ENCODE data around the gene AMBN. TPM values are rescaled to one million over a fixed set of nuclear protein-coding genes. Genes with fewer than 3 reads are reported as not detected.

AMBN gene, protein sequence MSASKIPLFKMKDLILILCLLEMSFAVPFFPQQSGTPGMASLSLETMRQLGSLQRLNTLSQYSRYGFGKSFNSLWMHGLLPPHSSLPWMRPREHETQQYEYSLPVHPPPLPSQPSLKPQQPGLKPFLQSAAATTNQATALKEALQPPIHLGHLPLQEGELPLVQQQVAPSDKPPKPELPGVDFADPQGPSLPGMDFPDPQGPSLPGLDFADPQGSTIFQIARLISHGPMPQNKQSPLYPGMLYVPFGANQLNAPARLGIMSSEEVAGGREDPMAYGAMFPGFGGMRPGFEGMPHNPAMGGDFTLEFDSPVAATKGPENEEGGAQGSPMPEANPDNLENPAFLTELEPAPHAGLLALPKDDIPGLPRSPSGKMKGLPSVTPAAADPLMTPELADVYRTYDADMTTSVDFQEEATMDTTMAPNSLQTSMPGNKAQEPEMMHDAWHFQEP
- total RNA-seq (2016; rRNA removed; fragmentation: Illumina TruSeq; extraction: Trizol) (not detected in 2 replicates), polyA plus RNA-seq (2011; rRNA removed) (not detected in 2 replicates), polyA minus RNA-seq (2011; rRNA and poly(A)+ RNA removed; ENCODE audit: low replicate concordance) (not detected in 2 replicates), Bru-seq, nascent RNA (not detected), BruChase-seq, experiment 1, labeled RNA remaining after a 6-hour chase (not detected), BruChase-seq, experiment 2, labeled RNA remaining after a 2-hour chase (not detected)
- not detected in 2 replicates for total RNA-seq (2016; cell fraction: cytosol; rRNA removed; fragmentation: Illumina TruSeq; extraction: Trizol; ENCODE audit: low read depth)
- total RNA-seq (2016; cell fraction: insoluble cytoplasmic fraction; rRNA removed; fragmentation: Illumina TruSeq; extraction: Trizol), result not detected in 2 replicates
- not detected in 2 replicates for total RNA-seq (2016; cell fraction: membrane; rRNA removed; fragmentation: Illumina TruSeq; extraction: Trizol)
- not detected in 2 replicates for total RNA-seq (2016; cell fraction: nucleus; rRNA removed; fragmentation: Illumina TruSeq; extraction: Trizol)
- polyA plus RNA-seq (2011; cell fraction: cytosol; rRNA removed), result not detected in 2 replicates
- polyA plus RNA-seq (2011; cell fraction: nucleus; rRNA removed), result not detected in 2 replicates
- not detected in 2 replicates for polyA plus RNA-seq (2012)
- not detected in 2 replicates for polyA plus RNA-seq (2016; cell fraction: cytosol; fragmentation: Illumina TruSeq; extraction: Trizol; ENCODE audit: low read depth)
- not detected in 2 replicates for polyA plus RNA-seq (2016; cell fraction: insoluble cytoplasmic fraction; fragmentation: Illumina TruSeq; extraction: Trizol; ENCODE audit: low read depth)
- not detected in 2 replicates for polyA plus RNA-seq (2016; cell fraction: membrane; fragmentation: Illumina TruSeq; extraction: Trizol; ENCODE audit: low read depth)
- not detected in 2 replicates for polyA plus RNA-seq (2016; cell fraction: nucleus; fragmentation: Illumina TruSeq; extraction: Trizol; ENCODE audit: insufficient read depth, low read depth)
- not detected in 2 replicates for polyA minus RNA-seq (2011; cell fraction: cytosol; rRNA and poly(A)+ RNA removed)
- not detected in 2 replicates for polyA minus RNA-seq (2011; cell fraction: nucleus; rRNA and poly(A)+ RNA removed)
- long read RNA-seq, experiment 1, result 0 reads
- long read RNA-seq, experiment 2, result 0 reads

DNA sequence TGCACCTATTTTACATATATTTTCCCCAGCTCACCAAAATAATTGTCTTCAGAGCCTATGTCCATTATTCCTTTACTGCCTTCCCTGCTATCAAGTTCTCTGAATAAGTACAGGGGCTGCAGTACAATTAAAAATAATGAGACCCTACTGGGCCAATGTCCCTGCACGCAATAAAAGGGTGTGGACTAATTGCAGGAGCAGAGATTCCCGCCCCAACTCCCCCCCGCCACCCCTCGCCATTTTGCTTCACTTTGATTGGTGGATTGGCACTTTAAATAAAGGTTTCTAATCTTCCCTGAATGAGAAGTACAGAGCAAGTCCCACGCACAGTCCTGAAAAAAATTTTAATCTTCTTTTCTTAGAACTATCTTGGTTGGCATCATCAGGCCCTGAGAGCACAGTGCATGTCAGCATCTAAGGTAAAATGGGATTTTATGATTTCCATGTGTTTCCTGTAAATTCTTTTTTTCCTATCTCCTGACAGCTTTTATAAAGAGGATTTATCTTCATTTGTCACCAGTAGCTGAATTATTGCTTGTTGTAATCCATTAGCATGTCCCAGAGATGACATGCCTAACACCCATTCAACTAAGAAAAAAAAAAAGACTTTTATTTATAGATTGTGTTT is at the start of gene AMBN:
TSS of gene AMBN (plus strand) at position 302 of the 628 bp plus-strand sequence. CDS start at position 405, 103 bp downstream.
- Histone ChIP-seq H3K36me3 (replicated peaks in 1 of 2; ENCODE audit: control insufficient read depth in 1 of 2, insufficient read depth in 2 of 2, low read length in 2 of 2) (no peaks in the 10 kb centered on the region), H2AFZ (ENCODE audit: low read length) (no peak within 1 kb of the TSS), H3K4me2 (ENCODE audit: low read depth, low read length) (no peak within 1 kb of the TSS), H4K20me1 (ENCODE audit: insufficient read depth, low read length) (no peaks in the 10 kb centered on the region), H3K27ac (ENCODE audit: extremely low read length, insufficient read depth, low read length) (no peak within 1 kb of the TSS), H3K9me3 (ENCODE audit: low read length) (no peaks in the 10 kb centered on the region), H3K79me2 (ENCODE audit: insufficient read depth, low read length) (no peaks in the 10 kb centered on the region), H3K4me3 (replicated peaks in 1 of 3; ENCODE audit: insufficient read depth in 1 of 3, low read depth in 2 of 3, low read length in 3 of 3) (no peak within 1 kb of the TSS), H3K27me3 (ENCODE audit: control insufficient read depth in 1 of 2, insufficient read depth in 2 of 2, low read length in 2 of 2) (no peaks in the 10 kb centered on the region; a peak in 1 of 5 replicates), H3K4me1 (ENCODE audit: insufficient read depth, low read length) (no peaks in the 10 kb centered on the region), H3K9ac (ENCODE audit: insufficient read depth, low read depth, low read length) (no peak within 1 kb of the TSS)
- FAIRE-seq, result no peak
- CTCF ChIA-PET (ENCODE audit: low intra/inter-chr PET ratio, low total read pairs), result no interaction called here
- intact Hi-C loops (cut with micrococcal nuclease; ENCODE audit: unreplicated experiment) (no loop called here), in situ Hi-C loops (cut with HindIII; ENCODE audit: extremely low pct_ligation_motif_present, low pct_unique_long_range_greater_than_20kb) (no loop called here)
- 7% methylated on average over 5 of the region's 5 CpGs for WGBS (ENCODE audit: low lambda C conversion rate)
- ATAC-seq, result no peak
- POLR2A ChIA-PET, result no interaction called here
- BruUV-seq (replicated peaks), result no TSS peak
- DNase-seq (ENCODE audit: low spot score), result no peak
- TF ChIP-seq ESRRA (CRISPR knock-in tag; IDR thresholded peaks at IDR 0.05; ENCODE audit: low read depth), result no peak
- no peak for TF ChIP-seq REXO4 (CRISPR knock-in tag; IDR thresholded peaks at IDR 0.05; ENCODE audit: borderline replicate concordance)
- no peak for TF ChIP-seq RAD21 (CRISPR knock-in tag; IDR thresholded peaks at IDR 0.05)
- TF ChIP-seq, protein P1, sequence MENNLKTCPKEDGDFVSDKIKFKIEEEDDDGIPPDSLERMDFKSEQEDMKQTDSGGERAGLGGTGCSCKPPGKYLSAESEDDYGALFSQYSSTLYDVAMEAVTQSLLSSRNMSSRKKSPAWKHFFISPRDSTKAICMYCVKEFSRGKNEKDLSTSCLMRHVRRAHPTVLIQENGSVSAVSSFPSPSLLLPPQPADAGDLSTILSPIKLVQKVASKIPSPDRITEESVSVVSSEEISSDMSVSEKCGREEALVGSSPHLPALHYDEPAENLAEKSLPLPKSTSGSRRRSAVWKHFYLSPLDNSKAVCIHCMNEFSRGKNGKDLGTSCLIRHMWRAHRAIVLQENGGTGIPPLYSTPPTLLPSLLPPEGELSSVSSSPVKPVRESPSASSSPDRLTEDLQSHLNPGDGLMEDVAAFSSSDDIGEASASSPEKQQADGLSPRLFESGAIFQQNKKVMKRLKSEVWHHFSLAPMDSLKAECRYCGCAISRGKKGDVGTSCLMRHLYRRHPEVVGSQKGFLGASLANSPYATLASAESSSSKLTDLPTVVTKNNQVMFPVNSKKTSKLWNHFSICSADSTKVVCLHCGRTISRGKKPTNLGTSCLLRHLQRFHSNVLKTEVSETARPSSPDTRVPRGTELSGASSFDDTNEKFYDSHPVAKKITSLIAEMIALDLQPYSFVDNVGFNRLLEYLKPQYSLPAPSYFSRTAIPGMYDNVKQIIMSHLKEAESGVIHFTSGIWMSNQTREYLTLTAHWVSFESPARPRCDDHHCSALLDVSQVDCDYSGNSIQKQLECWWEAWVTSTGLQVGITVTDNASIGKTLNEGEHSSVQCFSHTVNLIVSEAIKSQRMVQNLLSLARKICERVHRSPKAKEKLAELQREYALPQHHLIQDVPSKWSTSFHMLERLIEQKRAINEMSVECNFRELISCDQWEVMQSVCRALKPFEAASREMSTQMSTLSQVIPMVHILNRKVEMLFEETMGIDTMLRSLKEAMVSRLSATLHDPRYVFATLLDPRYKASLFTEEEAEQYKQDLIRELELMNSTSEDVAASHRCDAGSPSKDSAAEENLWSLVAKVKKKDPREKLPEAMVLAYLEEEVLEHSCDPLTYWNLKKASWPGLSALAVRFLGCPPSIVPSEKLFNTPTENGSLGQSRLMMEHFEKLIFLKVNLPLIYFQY (CRISPR knock-in tag; IDR thresholded peaks at IDR 0.05; ENCODE audit: borderline replicate concordance), result no peak
- TF ChIP-seq, protein P2, sequence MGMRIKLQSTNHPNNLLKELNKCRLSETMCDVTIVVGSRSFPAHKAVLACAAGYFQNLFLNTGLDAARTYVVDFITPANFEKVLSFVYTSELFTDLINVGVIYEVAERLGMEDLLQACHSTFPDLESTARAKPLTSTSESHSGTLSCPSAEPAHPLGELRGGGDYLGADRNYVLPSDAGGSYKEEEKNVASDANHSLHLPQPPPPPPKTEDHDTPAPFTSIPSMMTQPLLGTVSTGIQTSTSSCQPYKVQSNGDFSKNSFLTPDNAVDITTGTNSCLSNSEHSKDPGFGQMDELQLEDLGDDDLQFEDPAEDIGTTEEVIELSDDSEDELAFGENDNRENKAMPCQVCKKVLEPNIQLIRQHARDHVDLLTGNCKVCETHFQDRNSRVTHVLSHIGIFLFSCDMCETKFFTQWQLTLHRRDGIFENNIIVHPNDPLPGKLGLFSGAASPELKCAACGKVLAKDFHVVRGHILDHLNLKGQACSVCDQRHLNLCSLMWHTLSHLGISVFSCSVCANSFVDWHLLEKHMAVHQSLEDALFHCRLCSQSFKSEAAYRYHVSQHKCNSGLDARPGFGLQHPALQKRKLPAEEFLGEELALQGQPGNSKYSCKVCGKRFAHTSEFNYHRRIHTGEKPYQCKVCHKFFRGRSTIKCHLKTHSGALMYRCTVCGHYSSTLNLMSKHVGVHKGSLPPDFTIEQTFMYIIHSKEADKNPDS (CRISPR knock-in tag; IDR thresholded peaks at IDR 0.05), result no peak
- TF ChIP-seq U2AF2 (IDR thresholded peaks at IDR 0.05; ENCODE audit: low read depth, low read length), result no peak
- no peak for TF ChIP-seq U2AF1 (optimal IDR thresholded peaks at IDR 0.05; ENCODE audit: low read depth, low read length)
- TF ChIP-seq ZNF180 (CRISPR knock-in tag; IDR thresholded peaks at IDR 0.05; ENCODE audit: borderline replicate concordance, low read depth), result no peak
- TF ChIP-seq, protein P3, sequence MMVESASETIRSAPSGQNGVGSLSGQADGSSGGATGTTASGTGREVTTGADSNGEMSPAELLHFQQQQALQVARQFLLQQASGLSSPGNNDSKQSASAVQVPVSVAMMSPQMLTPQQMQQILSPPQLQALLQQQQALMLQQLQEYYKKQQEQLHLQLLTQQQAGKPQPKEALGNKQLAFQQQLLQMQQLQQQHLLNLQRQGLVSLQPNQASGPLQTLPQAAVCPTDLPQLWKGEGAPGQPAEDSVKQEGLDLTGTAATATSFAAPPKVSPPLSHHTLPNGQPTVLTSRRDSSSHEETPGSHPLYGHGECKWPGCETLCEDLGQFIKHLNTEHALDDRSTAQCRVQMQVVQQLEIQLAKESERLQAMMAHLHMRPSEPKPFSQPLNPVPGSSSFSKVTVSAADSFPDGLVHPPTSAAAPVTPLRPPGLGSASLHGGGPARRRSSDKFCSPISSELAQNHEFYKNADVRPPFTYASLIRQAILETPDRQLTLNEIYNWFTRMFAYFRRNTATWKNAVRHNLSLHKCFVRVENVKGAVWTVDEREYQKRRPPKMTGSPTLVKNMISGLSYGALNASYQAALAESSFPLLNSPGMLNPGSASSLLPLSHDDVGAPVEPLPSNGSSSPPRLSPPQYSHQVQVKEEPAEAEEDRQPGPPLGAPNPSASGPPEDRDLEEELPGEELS (CRISPR knock-in tag; IDR thresholded peaks at IDR 0.05), result no peak
- no peak for TF ChIP-seq MEF2D (CRISPR knock-in tag; IDR thresholded peaks at IDR 0.05)
